T-helper 2 cell (primary cell): ENCODE data around the gene VENTX.

Source experiments
- DNase-seq, 5 experiments: peaks; one replicate each; pipeline versions ENCODE4 v3.0.0 to v3.0.0-alpha.2; 2012 to 2022

The VENTX gene

GRCh38 chr10:133274751-133275683 lies 37.4 kb downstream of the VENTX start:
- DNase-seq, result peak; percentile 58 to 87 (median 79)

GRCh38 chr10:133275684-133276092 lies 38.0 kb downstream of the VENTX start:
- DNase-seq, result peak in 2 of 5 experiments; percentile 38 to 66

DNA sequence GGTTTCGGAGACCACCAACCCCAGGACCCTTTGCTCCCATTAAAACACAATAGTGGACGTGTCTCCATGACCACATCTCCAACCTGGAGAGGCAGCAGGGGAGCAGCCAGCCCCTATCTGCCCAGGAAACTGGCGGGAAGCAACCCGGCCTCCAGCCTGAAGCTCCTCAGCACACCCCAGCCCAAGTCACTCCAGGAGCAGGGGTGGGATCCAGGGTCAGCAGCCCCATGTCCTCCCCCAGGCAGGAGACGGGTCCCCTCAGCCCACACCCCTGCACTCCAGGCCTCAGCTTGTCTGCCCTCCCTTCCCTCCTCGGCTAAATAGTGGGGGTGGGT lies 38.4 kb downstream of the VENTX start:
- DNase-seq, result no peak

- DNase-seq, result peak; percentile 51 to 79 (median 57)
Observed at GRCh38 chr10:133276435-133277201, 39.0 kb downstream of the VENTX start, which contains the start of gene ADAM8. Gene ADAM8 (minus strand): TSS chr10:133276868. CDS start chr10:133276817, 51 bp downstream.

DNA sequence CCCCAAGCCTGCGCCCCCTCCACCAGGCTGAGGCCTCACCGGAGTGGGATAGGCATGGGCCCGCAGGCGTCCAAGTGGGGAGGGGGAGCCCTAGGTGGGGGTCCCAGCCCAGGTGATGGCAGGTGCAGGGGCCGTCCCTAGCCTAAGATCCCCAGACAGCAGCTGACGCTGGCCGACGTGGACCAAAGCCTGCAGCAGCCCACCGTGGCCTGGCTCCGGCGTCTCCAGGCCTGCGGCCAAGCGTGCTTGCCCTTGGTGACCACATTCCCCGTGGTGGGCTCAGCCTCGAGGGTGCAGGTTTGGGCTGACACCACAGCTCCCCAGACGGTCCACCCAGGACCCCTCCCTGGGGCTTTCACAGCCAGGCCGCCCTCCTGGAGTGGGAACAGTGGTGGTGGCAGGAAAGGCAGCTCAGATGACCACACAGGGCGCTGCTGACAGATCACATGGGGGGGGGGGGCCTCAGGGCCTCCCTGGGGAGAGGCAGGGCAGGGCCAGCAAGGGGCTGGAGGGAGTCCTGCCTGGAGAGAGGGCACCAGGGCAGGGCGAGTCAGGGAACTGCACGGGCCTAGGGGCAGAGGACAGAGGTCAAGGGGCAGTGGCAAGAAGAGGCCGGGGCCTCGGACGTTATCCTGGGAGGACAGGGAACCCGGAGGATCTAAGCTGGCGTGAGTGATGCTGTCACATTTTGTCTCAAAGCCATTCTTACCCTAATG lies 39.8 kb downstream of the VENTX start:
- no peak for DNase-seq

DNA sequence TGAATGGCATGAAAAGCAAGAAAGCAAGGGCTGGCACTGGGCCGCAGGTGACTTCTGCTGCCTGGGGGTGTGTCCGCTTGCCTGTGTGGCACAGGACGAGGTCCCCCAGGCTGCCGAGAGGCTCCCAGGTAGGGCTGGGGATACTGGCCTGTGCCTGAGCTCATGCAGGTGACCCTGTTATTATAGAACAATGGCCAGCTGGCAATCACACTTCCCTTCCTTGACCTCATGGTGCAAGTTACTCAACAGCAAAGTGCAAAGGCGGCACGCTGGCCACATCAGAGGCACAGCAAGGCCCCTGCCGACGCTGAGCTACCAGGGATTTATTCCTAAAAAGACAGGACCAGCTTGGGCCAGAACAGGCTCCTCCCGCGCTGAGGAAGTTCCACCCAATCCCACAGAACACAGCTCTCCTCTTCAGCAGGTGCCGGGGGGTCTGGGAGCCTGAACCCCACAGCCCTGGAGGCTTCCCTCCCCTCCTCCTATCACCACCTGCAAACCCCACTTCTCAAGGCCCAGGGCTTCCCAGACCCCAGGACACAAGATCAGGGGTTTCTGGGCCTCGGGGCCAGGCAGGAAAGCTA lies 40.4 kb downstream of the VENTX start:
- peak in 2 of 5 experiments; percentile 12 to 23 for DNase-seq

GRCh38 chr10:133278577-133279265 lies 41.1 kb downstream of the VENTX start:
- peak in 3 of 5 experiments; percentile 45 to 93 (median 82) for DNase-seq

- no peak for DNase-seq
Observed at GRCh38 chr10:133279326-133280226, 41.9 kb downstream of the VENTX start.

- no peak for DNase-seq
Observed at GRCh38 chr10:133280391-133281059, 42.9 kb downstream of the VENTX start.

- DNase-seq, result no peak
Observed at GRCh38 chr10:133281084-133281483, 43.4 kb downstream of the VENTX start.

- no peak for DNase-seq
Observed at GRCh38 chr10:133281628-133282372, 44.1 kb downstream of the VENTX start.

- no peak for DNase-seq
Observed at GRCh38 chr10:133282846-133283390, 45.3 kb downstream of the VENTX start.

GRCh38 chr10:133283931-133284330 lies 46.3 kb downstream of the VENTX start:
- DNase-seq, result no peak

GRCh38 chr10:133285217-133285616 lies 47.6 kb downstream of the VENTX start:
- no peak for DNase-seq

DNA sequence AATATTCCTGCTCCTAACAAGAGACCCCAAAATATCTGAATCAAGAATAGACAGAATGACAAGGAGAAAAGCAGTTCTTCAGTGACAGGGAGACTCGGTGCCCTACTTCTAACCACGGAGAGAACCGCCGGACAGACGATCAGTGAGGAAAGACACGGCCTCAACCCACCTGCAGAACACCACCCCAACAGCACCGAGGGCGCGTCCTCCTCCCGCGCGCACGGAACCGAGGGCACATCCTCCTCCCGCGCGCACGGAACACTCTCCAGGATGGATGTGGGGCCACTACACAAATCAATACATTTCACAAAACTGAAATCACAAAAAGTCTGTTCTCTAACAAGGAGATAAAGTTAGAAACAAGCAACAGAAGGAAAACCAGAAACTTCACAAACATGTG lies 48.7 kb downstream of the VENTX start:
- DNase-seq, result no peak

DNA sequence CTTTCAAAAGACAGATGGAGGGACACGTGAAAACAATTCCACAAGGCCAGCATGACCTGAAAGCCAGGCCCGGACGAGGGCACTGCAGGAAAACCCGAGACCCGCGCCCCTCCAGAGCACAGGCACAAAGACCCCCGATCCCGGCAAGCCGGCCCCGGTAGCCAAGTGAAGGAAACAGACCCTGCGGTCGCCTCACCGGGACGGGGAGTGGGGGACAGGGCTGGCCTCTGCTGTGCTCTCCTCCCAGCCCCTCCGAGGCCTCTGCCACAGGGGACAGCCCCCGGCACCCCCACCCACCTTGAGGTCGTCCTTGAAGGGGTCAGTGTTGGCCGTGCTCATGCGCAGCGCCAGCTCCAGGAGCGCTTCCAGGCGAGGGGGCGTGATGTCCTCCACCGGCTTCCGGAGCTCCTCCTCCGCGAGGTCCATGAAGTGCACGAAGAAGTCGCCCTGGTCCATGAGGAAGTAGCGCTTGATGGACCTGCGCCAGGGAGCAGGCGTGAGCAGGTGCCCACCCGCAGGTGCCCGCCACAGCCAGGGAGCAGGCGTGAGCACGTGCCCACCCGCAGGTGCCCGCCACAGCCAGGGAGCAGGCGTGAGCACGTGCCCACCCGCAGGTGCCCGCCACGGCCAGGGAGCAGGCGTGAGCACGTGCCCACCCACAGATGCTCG lies 50.3 kb downstream of the VENTX start:
- DNase-seq, result no peak

- DNase-seq, result no peak
Observed at GRCh38 chr10:133289761-133290160, 52.1 kb downstream of the VENTX start.
